HCT116 (cell line): ENCODE data around the gene SEPTIN5. TPM values are rescaled to one million over a fixed set of nuclear protein-coding genes. Genes with fewer than 3 reads are reported as not detected.

Experiments
- ATAC-seq: fragments of 200-7000 bp; cut with Tn5 transposase; 2 replicates; pipeline ENCODE4 v1.9.1; 2020; ENCODE audit warnings: mild to moderate bottlenecking, moderate library complexity
- BruUV-seq: library from RNA; stranded (reverse); fragments of 400-500 nt; replicated peaks from 2 replicates; lab custom pipeline; 2021; lab: Mats Ljungman, UMichigan
- CTCF ChIA-PET: fragments of 300-600 bp; sonication (Branson Sonifier 250); formaldehyde crosslinking; loops from one replicate; lab custom pipeline; 2021; ENCODE audit warnings: antibody characterized with exemption; lab: Charles Lee
- POLR2A ChIA-PET: fragments of 300-600, 350-600 bp; sonication (Branson Sonifier 250); formaldehyde crosslinking; loops from one replicate; lab custom pipeline; 2021; ENCODE audit warnings: antibody characterized with exemption; lab: Charles Lee
- RAD21 ChIA-PET, 2 experiments: fragments of 300-600 bp; sonication (Branson Sonifier 250); formaldehyde crosslinking; loops; one replicate each; lab custom pipeline; 2023; ENCODE audit warnings: low total read pairs in 2 of 2; ENCODE audit not compliant: uncharacterized antibody in 2 of 2, unreplicated experiment in 2 of 2, low non-redundant PET in 1 of 2; lab: Charles Lee
- DNase-seq: peaks from one replicate; pipeline ENCODE4 v3.0.0-alpha.2; 2010; ENCODE audit warnings: low read depth, low spot score
- H2AFZ ChIP-seq: fragments of 200-600 bp; shearing (Covaris generic), sonication (generic); 2 replicates; pipeline ENCODE4 v1.6.1; 2017; ENCODE audit warnings: low read depth, mixed run types, mixed read lengths, antibody characterized with exemption, low read length; ENCODE audit not compliant: poor library complexity, severe bottlenecking
- H3K27ac ChIP-seq: 2 replicates; pipeline ENCODE4 v1.5.1; 2012; ENCODE audit warnings: low read depth, low read length
- H3K27me3 ChIP-seq: fragments of 200-600 bp; sonication (generic); 2 replicates; pipeline ENCODE4 v1.6.1; 2016; ENCODE audit warnings: mixed run types, low read length, mixed read lengths; ENCODE audit not compliant: insufficient read depth
- H3K36me3 ChIP-seq, 2 experiments: fragments of 200-500 bp in 1 of 2; fragments of 200-600 bp in 1 of 2; sonication (Bioruptor generic) in 1 of 2; sonication (generic) in 1 of 2; 2 replicates each; pipeline versions ENCODE4 v1.5.1 to v1.6.1; 2014 to 2016; ENCODE audit warnings: low read length in 2 of 2, inconsistent platforms in 1 of 2, mixed read lengths in 1 of 2, mixed run types in 1 of 2; ENCODE audit not compliant: insufficient read depth in 2 of 2, control insufficient read depth in 1 of 2
- H3K4me1 ChIP-seq, 2 experiments: fragments of 200-600 bp in 1 of 2; sonication (generic) in 1 of 2; 2 replicates each; pipeline versions ENCODE4 v1.5.1 to v1.6.1; 2012 to 2017; ENCODE audit warnings: low read length in 2 of 2, inconsistent platforms in 1 of 2, mild to moderate bottlenecking in 1 of 2, mixed read lengths in 1 of 2, mixed run types in 1 of 2, moderate library complexity in 1 of 2; ENCODE audit not compliant: insufficient read depth in 2 of 2, control insufficient read depth in 1 of 2
- H3K4me2 ChIP-seq: fragments of 200-600 bp; sonication (generic); 2 replicates; pipeline ENCODE4 v1.6.1; 2017; ENCODE audit warnings: mixed run types, low read length, mixed read lengths
- H3K4me3 ChIP-seq, 2 experiments: fragments of 200-600 bp in 1 of 2; sonication (generic) in 1 of 2; replicated peaks in 1 of 2; 2 replicates each; pipeline ENCODE4 v1.5.1; 2011 to 2016; ENCODE audit warnings: low read length in 2 of 2, control low read depth in 1 of 2, low read depth in 1 of 2, mild to moderate bottlenecking in 1 of 2, mixed read lengths in 1 of 2, mixed run types in 1 of 2
- H3K79me2 ChIP-seq: fragments of 200-600 bp; sonication (generic); 2 replicates; pipeline ENCODE4 v1.6.1; 2017; ENCODE audit warnings: mild to moderate bottlenecking, mixed run types, low read length, moderate library complexity, mixed read lengths; ENCODE audit not compliant: insufficient read depth
- H3K9ac ChIP-seq: fragments of 200-600 bp; sonication (generic); 2 replicates; pipeline ENCODE4 v1.6.1; 2016; ENCODE audit warnings: low read length, mixed read lengths
- H3K9me2 ChIP-seq: fragments of 200-600 bp; sonication (generic), shearing (Covaris generic); 2 replicates; pipeline ENCODE4 v1.6.1; 2017; ENCODE audit warnings: mixed run types, mild to moderate bottlenecking, moderate library complexity; ENCODE audit not compliant: insufficient read depth
- H3K9me3 ChIP-seq, 2 experiments: fragments of 200-500 bp in 1 of 2; fragments of 200-600 bp in 1 of 2; sonication (Bioruptor generic) in 1 of 2; sonication (generic) in 1 of 2; 2 replicates each; pipeline ENCODE4 v1.6.1; 2014 to 2017; ENCODE audit warnings: low read length in 2 of 2, mixed read lengths in 2 of 2, inconsistent platforms in 1 of 2, low read depth in 1 of 2, mild to moderate bottlenecking in 1 of 2, mixed run types in 1 of 2, moderate library complexity in 1 of 2; ENCODE audit not compliant: control insufficient read depth in 1 of 2, insufficient read depth in 1 of 2
- H4K20me1 ChIP-seq: fragments of 200-600 bp; sonication (generic), shearing (Covaris generic); 2 replicates; pipeline ENCODE4 v1.6.1; 2017; ENCODE audit warnings: mixed run types, mild to moderate bottlenecking, moderate library complexity; ENCODE audit not compliant: insufficient read depth
- CBX3 ChIP-seq: IDR thresholded peaks from 2 replicates; pipeline ENCODE4 v1.6.1; 2012; ENCODE audit warnings: low read depth
- EGR1 ChIP-seq: IDR thresholded peaks from 2 replicates; pipeline ENCODE4 v1.6.1; 2012; ENCODE audit warnings: low read depth
- EZH2 ChIP-seq: fragments of 200-600 bp; sonication (generic); IDR thresholded peaks from 2 replicates; pipeline ENCODE4 v1.6.1; 2017; ENCODE audit warnings: antibody characterized with exemption, mixed run types
- EZH2phosphoT487 ChIP-seq: fragments of 200-600 bp; IDR thresholded peaks from 2 replicates; pipeline ENCODE4 v1.6.1; 2018; ENCODE audit warnings: antibody characterized with exemption, borderline replicate concordance
- FOSL1 ChIP-seq: IDR thresholded peaks from 2 replicates; pipeline ENCODE4 v1.6.1; 2012; ENCODE audit warnings: low read depth
- JUND ChIP-seq: IDR thresholded peaks from 2 replicates; pipeline ENCODE4 v1.6.1; 2012
- POLR2AphosphoS5 ChIP-seq: IDR thresholded peaks from 2 replicates; pipeline ENCODE4 v1.6.1; 2011; ENCODE audit warnings: mild to moderate bottlenecking, low read depth, low read length, moderate library complexity
- RAD21 ChIP-seq: IDR thresholded peaks from 2 replicates; pipeline ENCODE4 v1.6.1; 2012; ENCODE audit warnings: low read depth, mild to moderate bottlenecking
- SIN3A ChIP-seq: IDR thresholded peaks from 2 replicates; pipeline ENCODE4 v1.6.1; 2012; ENCODE audit warnings: low read depth
- SP1 ChIP-seq: IDR thresholded peaks from 2 replicates; pipeline ENCODE4 v1.6.1; 2012; ENCODE audit warnings: low read depth
- SRF ChIP-seq: IDR thresholded peaks from 2 replicates; pipeline ENCODE4 v1.6.1; 2012; ENCODE audit warnings: low read depth
- TCF7L2 ChIP-seq: IDR thresholded peaks from 2 replicates; pipeline ENCODE4 v1.7.0; 2011; ENCODE audit warnings: borderline replicate concordance, inconsistent platforms; ENCODE audit not compliant: insufficient read depth, insufficient read length; ENCODE audit errors: extremely low read depth
- YY1 ChIP-seq: IDR thresholded peaks from 2 replicates; pipeline ENCODE4 v1.6.1; 2011; ENCODE audit warnings: low read length, low read depth, moderate library complexity, mild to moderate bottlenecking; ENCODE audit not compliant: insufficient replicate concordance; ENCODE audit errors: extremely low read depth
- ZFX ChIP-seq: fragments of 450-650 bp; IDR thresholded peaks from 2 replicates; pipeline ENCODE4 v1.6.1; 2017
- ZNF274 ChIP-seq: fragments of 200-500 bp; sonication (Bioruptor generic); IDR thresholded peaks from 2 replicates; pipeline ENCODE4 v1.6.1; 2014; ENCODE audit warnings: mild to moderate bottlenecking, low read depth, low read length, inconsistent platforms
- intact Hi-C: fragments of 100-400 bp; cut with micrococcal nuclease; formaldehyde crosslinking; loops from 2 replicates; pipeline ENCODE4 v1.10.0; 2022
- total RNA-seq: library from RNA; stranded (reverse); gene quantifications from one replicate; pipeline ENCODE4 v1.2.1, GENCODE V29; 2021; ENCODE audit not compliant: unreplicated experiment
- TF ChIP-seq, protein P1 (sequence below): IDR thresholded peaks from 2 replicates; pipeline ENCODE4 v1.6.1; 2012; ENCODE audit warnings: low read depth
- TF ChIP-seq, protein P2 (sequence below): IDR thresholded peaks from 2 replicates; pipeline ENCODE4 v1.6.1; 2012
- TF ChIP-seq, protein P3 (sequence below): IDR thresholded peaks from 2 replicates; pipeline ENCODE4 v1.6.1; 2011; ENCODE audit warnings: mild to moderate bottlenecking, low read length, moderate library complexity; ENCODE audit not compliant: insufficient replicate concordance; ENCODE audit errors: extremely low read depth

The SEPTIN5 gene
- total RNA-seq, 1 experiment from 2014 or later, result 9.0 TPM

DNA sequence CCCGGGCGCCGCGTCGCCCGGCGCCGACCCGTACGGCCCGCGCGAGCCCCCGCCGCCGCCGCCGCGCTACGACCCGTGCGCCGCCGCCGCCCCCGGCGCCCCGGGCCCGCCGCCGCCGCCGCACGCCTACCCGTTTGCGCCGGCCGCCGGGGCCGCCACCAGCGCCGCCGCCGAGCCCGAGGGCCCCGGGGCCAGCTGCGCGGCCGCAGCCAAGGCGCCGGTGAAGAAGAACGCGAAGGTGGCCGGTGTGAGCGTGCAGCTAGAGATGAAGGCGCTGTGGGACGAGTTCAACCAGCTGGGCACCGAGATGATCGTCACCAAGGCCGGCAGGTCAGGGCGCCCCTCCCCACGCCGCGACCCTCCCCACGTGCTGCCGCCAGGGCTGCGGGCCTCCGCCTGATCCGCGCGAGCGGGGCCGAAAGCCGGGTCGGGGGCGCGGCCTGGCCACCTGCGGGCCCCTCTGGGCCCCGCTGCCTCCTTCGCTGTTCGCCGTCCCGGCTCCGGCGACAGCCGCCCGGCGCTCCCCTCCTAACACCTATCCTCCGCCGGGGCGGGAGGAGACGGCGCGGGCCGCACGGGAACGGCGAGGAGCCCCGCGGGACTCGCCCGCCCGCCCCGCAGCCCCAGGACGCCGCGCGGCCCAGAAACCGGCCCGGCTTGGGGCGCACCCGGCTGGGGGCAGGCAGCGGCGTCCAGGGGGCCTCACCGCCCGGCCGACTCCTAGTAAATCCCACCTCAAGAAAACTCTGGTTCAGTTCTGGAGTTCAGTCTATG lies 46.8 kb downstream of the SEPTIN5 start:
- no peaks in the 10 kb centered on the region for H3K27me3 ChIP-seq
- POLR2A ChIA-PET, result no interaction called here
- H3K27ac ChIP-seq, result no peak overlapping the region
- peaks cover 10 to 23% of the 10 kb centered on the region in 2 experiments for H3K4me1 ChIP-seq
- no peaks in the 10 kb centered on the region for H3K9me3 ChIP-seq
- no peaks in the 10 kb centered on the region for H3K9me2 ChIP-seq
- BruUV-seq, result no TSS peak
- TF ChIP-seq TCF7L2 (no peak), EGR1 (no peak), FOSL1 (no peak), ZFX (no peak), SRF (no peak), YY1 (no peak), EZH2 (no peak), CBX3 (no peak), POLR2AphosphoS5 (no peak), SP1 (no peak), JUND (no peak), ZNF274 (no peak), SIN3A (no peak), EZH2phosphoT487 (no peak), RAD21 (no peak)
- TF ChIP-seq, protein P1, sequence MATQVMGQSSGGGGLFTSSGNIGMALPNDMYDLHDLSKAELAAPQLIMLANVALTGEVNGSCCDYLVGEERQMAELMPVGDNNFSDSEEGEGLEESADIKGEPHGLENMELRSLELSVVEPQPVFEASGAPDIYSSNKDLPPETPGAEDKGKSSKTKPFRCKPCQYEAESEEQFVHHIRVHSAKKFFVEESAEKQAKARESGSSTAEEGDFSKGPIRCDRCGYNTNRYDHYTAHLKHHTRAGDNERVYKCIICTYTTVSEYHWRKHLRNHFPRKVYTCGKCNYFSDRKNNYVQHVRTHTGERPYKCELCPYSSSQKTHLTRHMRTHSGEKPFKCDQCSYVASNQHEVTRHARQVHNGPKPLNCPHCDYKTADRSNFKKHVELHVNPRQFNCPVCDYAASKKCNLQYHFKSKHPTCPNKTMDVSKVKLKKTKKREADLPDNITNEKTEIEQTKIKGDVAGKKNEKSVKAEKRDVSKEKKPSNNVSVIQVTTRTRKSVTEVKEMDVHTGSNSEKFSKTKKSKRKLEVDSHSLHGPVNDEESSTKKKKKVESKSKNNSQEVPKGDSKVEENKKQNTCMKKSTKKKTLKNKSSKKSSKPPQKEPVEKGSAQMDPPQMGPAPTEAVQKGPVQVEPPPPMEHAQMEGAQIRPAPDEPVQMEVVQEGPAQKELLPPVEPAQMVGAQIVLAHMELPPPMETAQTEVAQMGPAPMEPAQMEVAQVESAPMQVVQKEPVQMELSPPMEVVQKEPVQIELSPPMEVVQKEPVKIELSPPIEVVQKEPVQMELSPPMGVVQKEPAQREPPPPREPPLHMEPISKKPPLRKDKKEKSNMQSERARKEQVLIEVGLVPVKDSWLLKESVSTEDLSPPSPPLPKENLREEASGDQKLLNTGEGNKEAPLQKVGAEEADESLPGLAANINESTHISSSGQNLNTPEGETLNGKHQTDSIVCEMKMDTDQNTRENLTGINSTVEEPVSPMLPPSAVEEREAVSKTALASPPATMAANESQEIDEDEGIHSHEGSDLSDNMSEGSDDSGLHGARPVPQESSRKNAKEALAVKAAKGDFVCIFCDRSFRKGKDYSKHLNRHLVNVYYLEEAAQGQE, result no peak
- TF ChIP-seq, protein P2, sequence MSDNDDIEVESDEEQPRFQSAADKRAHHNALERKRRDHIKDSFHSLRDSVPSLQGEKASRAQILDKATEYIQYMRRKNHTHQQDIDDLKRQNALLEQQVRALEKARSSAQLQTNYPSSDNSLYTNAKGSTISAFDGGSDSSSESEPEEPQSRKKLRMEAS, result no peak
- TF ChIP-seq, protein P3, sequence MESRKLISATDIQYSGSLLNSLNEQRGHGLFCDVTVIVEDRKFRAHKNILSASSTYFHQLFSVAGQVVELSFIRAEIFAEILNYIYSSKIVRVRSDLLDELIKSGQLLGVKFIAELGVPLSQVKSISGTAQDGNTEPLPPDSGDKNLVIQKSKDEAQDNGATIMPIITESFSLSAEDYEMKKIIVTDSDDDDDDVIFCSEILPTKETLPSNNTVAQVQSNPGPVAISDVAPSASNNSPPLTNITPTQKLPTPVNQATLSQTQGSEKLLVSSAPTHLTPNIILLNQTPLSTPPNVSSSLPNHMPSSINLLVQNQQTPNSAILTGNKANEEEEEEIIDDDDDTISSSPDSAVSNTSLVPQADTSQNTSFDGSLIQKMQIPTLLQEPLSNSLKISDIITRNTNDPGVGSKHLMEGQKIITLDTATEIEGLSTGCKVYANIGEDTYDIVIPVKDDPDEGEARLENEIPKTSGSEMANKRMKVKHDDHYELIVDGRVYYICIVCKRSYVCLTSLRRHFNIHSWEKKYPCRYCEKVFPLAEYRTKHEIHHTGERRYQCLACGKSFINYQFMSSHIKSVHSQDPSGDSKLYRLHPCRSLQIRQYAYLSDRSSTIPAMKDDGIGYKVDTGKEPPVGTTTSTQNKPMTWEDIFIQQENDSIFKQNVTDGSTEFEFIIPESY, result no peak
- no peak overlapping the region for H2AFZ ChIP-seq
- H3K9ac ChIP-seq, result no peak overlapping the region
- ATAC-seq (no peak), DNase-seq (no peak)
- H3K79me2 ChIP-seq, result no peaks in the 10 kb centered on the region
- no peak overlapping the region for H3K4me3 ChIP-seq
- RAD21 ChIA-PET, result no interaction called here
- intact Hi-C loops, result no loop called here
- H4K20me1 ChIP-seq, result no peaks in the 10 kb centered on the region
- no peaks in the 10 kb centered on the region for H3K36me3 ChIP-seq
- CTCF ChIA-PET, result no interaction called here
- H3K4me2 ChIP-seq, result no peak overlapping the region
